D341Med (cell line): ENCODE measurements around the gene SRBD1.

Experiments
- DNase-seq: peaks from one replicate; pipeline ENCODE4 v3.0.0; 2012; ENCODE audit warnings: low spot score

Gene SRBD1, protein sequence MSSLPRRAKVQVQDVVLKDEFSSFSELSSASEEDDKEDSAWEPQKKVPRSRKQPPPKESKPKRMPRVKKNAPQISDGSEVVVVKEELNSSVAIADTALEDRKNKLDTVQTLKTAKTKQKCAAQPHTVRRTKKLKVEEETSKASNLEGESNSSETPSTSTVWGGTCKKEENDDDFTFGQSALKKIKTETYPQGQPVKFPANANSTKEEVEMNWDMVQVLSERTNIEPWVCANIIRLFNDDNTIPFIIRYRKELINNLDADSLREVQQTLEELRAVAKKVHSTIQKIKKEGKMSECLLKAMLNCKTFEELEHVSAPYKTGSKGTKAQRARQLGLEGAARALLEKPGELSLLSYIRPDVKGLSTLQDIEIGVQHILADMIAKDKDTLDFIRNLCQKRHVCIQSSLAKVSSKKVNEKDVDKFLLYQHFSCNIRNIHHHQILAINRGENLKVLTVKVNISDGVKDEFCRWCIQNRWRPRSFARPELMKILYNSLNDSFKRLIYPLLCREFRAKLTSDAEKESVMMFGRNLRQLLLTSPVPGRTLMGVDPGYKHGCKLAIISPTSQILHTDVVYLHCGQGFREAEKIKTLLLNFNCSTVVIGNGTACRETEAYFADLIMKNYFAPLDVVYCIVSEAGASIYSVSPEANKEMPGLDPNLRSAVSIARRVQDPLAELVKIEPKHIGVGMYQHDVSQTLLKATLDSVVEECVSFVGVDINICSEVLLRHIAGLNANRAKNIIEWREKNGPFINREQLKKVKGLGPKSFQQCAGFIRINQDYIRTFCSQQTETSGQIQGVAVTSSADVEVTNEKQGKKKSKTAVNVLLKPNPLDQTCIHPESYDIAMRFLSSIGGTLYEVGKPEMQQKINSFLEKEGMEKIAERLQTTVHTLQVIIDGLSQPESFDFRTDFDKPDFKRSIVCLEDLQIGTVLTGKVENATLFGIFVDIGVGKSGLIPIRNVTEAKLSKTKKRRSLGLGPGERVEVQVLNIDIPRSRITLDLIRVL

DNA sequence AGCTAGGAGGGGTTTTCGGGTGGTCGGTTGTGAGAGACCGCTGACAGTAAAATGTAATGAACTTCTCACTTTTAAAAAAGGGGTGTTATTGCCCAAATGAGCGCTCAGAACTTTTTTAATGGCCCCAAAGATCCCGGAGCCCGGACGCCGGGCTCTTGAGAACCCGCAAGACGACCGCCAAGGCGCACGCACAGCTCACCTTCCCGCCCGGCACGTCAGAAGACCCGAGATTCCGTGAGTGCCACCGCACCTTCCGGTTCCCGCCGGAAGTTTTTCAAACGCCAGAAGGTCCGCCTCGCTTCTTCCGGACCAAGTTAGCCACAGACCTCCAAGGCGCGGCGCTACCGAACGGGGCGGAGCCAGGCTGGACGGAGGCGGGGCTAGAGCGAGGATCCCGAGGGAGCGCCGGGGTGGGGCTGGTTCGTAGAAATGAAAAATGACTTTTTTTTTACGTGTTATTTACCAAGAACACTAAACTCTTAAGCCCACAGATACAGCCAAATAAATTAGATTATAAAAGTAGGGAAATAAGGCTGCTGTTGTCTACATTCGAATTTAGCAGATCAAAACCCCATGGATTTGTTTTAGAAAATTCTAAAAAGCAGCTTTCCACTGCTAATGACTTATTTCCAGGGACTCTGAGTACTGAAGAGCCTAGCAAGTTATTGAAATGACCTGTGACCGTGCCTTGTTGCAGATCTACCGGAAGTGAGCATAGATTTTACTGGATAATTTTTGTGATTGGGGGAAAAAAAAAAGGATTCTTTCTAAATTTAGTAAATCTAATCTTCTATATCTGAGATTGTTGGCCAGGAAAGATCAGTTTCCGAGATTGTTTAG, at the start of gene SRBD1:
Gene SRBD1 (minus strand): TSS at position 248 of the 840 bp plus-strand sequence. CDS start 5,826 bp downstream, outside the sequence.
- DNase-seq: peak; percentile 90

DNA sequence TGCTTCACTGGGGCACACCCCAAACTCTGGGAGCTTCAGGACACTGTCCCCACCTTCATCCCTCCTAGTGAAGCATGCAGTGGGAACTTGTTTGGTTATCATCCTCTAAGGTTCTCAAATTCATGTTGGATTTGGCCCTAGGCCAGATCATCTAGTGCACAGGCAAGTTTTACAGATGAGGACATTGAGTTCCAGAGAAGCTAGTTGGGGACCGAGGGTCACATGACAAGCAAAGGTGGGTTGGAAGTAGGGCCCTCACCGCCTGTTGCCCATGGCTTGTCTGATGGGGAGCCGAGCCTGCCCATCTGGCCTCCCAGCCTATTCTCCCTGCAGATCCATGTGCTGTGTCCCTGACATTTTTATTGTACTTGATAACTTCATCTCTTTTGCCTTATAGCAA, 43.2 kb upstream of the SRBD1 start:
- no peak for DNase-seq

DNA sequence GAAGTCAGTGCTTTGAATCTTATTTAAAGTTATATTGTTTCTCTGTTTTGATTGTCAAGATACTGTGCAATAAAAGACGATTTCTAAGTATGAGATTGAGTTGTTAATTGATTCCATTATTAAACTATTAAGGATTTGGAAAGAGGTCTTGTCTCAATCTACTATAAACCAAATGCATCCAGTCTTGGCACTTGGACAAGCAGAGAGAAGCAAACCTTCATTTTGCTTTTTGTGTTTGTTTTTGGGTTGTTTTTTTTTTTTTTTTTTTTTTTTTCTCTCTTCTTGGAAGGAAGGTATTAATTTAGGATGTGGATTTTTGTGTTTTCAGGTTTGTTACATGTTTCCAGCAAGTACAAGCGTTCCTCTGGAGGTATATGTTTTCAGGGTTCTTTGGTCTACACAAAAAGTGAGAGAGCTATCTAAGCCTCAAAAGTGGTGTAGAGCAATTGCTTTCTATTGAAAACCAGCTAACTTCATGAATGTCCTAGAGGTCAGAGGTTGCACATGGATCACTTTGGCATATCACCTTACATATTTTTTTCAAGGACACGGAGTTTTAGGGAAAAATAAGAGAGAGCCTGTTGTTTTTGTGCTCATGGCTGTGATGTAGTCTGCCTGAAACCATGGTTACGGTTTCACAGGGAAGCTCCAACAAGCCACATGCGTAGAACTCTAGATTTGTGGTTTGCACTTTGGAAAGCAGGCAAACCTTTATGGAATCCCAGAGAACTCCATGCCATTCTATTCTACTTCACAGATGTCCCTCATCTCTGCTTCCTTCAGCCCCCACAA, 42.3 kb upstream of the SRBD1 start:
- no peak for DNase-seq

DNA sequence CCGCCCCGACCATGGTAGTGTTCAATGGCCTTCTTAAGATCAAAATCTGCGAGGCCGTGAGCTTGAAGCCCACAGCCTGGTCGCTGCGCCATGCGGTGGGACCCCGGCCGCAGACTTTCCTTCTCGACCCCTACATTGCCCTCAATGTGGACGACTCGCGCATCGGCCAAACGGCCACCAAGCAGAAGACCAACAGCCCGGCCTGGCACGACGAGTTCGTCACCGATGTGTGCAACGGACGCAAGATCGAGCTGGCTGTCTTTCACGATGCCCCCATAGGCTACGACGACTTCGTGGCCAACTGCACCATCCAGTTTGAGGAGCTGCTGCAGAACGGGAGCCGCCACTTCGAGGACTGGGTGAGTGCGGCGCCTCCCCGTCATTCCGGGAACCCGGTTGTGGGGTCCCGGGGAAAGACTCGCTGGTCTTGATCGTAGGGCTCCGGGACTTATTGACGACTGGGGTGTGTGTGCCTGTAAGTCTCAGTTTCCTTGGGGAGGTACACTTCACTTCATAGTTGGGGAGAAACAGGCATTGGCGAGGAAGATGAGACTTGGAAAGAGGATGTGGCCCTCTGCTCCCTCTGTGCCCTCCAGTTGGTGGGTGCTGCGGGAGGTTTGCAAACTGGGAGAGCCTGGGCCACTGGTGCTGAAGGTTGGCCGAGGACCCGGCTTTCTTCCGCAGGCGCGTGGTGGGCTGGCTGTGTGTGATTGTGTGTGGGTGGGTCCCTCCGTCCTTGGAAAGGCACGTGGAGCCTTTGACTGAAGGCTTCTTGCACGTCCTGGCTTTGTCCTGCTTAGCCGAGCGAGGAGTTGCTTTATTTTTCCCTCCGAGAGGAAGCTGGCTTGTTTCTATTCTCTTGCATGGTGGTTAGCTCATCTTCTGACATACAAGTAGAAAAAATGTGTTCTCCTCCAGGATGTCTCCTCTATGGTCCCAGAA, 41.3 kb upstream of the SRBD1 start:
- peak; percentile 40 for DNase-seq

DNA sequence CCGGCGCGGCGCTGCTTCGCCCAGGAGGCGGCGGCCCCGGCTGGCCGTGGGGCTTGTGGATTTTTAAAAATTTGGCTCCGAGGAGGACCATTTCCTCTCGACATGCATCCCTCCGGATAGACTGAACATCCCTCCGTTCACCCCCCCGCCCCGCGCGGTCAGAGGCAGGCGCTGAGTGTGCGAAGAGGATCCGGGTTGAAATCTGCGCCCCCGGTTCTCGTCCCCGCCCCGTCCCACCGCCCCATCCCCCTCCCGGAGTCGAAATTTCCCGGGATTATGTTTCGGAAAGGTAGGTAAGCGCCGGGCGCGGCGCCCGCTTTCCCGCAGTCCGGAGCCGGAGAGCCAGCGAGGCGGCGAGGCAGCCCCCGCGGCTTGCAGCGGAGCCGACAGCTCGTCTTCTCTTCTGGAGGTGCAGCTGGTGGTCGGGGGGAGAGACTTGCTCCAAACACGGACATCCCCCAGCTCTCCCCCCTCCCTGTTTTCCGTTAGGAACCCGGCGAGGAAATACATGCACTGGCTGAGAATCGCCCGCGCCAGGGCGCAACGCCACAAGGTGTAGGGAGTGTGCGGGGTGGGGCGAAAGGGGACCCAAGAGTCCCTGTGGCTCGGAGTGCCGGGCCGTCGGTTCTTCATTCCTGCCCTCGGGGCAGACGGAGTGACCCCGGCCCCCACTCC, 40.5 kb upstream of the SRBD1 start, which contains the start of gene PRKCE:
Gene PRKCE (plus strand): TSS at position 261 of the 675 bp plus-strand sequence.
- DNase-seq: peak; percentile 61

DNA sequence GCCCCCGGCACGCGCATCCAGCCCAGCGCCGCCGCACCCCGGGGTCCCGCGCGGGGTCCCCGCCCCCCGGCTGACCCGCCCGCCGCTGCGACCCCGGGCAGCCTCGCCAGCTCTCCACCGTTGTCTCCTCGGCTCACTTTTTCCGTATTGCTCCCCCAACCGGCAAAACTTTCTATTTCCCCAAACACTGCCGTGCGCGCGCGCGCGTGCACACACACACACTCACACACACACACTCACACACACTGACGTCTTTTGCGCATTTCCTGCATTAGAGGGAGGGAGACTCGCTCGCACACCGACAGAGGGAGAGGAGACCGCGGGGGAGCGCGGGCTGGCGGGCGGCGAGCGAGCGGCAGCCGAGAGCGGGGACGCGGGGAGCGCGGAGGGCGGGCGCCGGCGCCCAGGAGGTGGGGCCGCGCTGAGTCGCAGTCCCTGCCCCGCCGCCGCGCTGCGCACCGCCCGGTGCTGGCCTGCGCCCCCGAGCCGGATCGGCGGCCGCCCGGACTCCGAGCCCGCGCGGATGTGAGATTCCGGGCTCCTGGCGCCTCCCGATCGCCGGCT, 39.9 kb upstream of the SRBD1 start:
- DNase-seq: peak; percentile 85

DNA sequence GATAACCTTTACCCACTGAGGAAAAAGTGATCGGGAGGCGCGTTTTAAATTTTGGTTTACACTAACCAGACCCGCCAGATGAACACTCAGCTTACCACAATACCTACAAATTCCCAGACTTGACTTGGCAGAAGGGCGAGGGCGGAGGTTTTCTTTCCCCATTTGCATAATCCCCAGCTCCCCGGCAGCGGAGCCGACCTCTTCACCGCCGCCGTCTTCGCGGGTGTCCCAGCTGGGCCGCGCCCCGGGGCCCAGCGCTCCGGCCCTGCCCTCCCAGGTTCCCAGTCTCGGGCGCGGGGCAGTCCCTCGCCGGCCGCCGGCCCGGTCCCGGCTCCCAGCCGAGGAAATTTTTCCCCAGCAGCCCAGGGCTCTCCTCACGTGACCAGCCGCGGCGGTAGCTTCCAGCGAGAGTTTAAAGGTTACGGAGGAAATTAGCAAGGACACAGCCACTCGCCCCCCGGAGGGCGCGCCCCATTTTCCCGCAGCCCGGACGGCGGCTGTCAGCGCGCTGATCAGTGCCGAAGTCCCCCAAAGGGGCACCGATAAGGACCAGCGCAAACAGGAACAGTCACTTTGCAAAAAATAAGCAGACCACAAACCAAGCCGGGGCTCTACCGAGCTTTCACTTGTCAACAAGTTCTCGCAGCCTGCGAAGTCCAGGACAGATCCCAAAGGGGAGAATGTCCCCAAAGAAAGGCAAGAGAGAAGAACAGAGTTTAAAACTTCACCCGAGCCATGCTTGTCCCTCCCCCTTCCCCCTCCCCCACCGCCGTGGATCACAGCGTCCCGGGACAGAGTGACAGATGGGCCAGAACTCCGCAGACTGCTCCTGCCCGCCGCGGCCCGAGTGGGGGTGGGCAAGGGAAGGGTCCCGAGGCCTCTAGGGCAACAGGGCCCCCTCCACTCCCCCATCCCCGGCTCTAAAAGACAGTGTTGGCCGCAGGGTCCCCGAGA, 39.1 kb upstream of the SRBD1 start:
- DNase-seq: peak; percentile 73

DNA sequence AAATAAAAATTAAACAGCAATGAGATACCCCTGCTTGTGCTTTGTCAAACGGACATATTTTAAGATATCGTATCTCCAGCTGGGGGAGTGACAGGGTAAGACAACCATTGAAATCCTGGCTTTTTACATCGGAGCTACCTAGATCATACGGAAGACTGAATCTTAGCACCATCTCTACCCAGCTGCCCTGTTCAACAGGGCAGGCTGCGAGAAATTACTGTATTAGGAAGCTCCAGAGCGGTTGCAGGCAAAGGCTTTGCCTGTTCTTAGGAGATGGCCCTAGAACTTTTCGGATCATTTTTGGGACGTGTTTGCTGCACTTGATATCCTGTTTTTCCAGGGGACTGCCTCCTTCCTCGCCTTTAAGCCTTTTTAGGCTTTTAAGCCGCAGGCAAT, 38.4 kb upstream of the SRBD1 start:
- DNase-seq: no peak

DNA sequence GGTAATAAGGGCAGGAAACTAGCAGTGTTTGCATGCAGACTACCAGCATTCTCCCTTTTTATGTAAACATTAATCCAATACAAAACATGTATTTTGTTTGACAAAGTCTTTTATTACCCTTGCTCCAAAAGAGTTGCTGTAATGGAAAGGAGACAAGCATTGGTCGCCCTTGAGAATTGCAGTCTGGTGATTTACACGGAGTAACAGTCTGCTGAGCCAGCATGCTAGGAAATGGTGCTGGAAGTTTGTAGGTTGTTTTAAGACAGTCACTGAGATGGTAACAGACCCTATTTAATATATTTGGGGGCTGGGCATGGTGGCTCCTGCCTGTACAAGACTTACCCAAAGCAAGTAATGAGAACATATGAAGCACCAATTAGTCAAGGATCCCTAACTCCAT, 37.6 kb upstream of the SRBD1 start:
- no peak for DNase-seq

DNA sequence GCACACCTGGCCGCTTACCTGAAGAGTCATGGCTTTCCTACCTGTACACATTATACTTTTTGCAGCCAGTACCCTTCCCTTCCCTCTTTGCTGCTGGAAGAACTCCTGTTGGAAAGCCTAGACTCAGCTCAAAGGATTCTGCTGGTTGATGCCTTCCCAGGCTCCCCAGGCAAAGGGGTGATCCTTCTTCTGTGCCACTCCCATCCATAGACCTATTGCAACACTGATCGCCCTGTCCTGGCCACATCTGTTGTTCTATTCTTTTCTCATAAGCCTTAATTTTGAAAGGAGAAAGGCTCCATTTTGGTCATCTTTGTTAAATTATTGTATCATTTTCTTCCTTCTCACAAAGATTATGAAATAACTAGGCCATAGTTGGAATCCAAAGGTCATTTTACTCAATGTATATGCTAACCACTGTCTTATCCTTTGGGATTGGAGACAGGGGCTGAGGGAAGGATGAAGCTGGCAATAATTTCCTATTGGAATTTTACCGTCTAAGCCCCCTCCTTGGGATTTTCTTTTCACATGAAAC, 37.0 kb upstream of the SRBD1 start:
- DNase-seq: no peak

DNA sequence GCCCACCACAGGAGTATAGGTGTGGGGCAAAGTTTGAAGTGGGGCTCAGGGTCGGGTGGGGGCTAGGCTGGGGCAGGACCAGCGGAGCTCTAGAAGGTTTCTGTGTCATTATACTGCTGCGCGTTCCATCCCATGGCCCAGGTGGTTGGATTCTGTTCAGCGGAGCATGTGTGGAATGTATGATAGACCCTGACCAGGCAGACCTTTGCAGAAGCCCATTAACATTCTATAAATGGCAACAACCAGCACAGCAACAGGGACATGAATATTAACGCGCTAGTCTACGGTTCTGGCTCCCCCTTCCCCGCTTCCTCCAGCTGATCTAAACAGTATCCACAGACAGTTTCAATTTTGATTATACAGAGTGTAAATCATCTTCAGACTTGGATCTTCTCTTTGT, 36.3 kb upstream of the SRBD1 start:
- DNase-seq: no peak

DNA sequence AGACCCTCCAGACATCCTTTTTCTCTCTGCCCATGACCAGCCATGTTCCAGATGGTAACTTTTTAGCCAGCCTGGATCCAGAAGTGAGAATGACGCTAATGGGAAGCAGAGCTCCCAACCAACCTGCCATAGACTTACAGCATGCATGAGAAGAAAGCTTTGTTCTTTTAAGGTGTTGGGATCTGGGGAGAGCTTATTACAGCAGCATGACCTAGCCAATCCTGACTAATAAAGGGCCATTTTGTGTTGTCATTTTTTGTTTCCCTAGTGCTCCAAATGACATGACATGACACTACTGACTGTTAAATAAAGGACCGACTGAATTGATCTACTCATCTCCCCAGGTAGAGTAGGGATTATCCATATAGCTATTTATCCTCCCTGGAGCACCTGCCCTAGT, 35.2 kb upstream of the SRBD1 start:
- DNase-seq: no peak

DNA sequence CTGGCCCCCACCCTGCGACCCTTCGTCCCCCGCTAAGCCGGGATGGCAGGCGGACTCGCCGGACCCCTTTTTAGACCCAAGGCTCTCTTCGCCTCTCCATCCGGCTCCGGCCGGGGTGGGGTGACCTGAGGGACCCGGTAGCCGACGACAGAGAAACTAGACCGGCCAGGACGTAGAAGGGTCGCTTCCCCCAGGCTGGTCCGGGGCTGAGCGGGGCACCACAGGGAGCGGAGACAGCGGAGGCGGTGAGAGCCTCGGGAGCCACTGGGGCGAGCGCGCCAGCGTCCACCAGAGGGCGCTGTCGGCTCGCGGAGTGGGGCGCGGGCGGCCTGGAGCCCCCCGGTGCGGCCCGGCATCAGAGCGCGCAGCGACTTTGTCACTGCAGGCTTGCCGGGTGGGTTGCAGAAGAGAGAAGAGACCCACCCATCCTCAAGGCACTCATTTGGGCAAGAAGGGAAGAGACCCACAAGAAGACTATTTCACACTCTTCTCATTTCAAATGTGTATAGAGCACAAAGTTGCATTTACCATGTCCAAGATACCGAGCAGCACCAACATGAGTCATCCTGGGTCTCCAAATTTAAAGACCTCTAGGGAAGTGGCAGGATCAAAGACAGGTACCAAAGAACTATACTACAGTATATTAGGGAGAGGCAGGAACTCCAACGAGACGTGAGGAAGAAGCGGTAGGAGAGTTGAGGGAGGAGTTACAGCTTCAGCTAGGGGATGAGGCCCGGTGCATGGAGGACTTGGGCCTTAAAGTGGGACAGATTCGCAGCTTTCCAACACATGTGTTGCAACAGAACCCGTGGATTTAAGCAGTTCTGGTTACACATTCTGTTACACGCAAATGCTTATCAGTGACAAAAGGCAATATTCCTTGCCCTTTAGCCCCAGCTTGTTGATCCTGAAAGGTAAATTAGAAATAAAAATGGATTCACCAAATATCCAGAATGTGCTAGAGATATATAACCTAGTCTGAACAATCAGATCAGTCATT, 32.8 kb upstream of the SRBD1 start:
- peak; percentile 94 for DNase-seq

DNA sequence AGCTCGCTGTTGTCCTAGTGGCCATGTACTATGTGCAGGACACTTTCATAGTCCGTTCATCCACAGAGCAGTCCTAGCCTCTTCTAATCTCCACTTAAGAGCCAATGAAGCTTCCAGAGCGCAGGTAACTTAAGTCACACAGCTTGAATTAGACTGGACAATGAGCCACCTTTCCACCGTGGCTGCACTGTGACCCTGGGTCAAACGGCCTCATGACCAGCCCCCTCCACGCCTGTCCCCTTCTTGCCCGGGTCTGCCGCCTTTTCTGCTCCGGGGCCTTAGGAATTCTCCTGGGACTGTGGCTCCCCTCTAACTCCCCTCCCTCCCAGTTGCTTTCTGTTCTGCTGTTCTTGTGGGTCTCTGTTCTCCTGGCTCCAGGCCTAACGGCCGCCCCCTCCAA, 32.0 kb upstream of the SRBD1 start:
- no peak for DNase-seq

DNA sequence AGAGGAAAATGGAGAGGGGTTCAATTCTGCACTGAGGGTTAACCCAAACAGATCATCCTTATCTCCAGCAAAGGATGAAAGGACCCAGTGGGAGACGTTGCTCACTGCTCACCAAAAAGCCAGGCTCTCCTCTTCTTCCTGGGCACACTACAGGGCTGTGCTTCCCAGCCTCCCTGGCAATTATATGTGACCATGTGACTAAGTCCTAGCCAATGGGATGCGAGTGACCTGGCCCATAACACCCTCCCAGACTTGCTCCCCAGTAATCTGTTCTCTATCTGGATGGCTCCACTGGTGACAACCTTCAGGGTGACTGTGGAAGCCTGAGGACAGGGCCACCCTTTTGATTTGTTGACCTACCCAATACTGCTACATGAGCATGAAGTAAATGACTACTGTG, 29.5 kb upstream of the SRBD1 start:
- DNase-seq: no peak

DNA sequence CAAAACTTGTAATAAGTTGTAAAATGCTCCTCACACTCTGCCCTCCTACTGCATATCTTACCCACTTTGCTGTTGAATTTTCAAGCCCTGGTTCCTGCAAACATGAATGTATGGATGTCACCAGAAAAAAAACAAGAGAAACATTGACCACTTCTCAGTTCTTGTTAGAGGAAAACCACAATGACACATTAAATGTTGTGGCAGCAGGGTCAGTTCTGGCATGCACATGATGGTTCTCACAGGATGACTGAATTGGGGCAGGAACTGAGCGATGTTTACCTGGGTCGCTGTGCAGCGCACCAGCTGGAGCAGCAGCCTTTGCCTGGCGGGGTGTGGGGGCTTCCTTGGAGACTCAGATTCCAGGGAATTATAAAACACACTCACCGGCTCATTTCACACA, 26.4 kb upstream of the SRBD1 start:
- DNase-seq: no peak
